DMS79 treated with DMSO at 0.1 percent for 48 hours (cell line): ENCODE results near the gene KLHL7.
"Not testable (repeated sequence)": the region's sequence is repeated elsewhere in the genome, so short reads cannot be mapped to it uniquely, and the experiment has no call there.

Source experiments
- DNase-seq: peaks from one replicate; lab custom pipeline; 2025; lab: John Stamatoyannopoulos, UW

Gene KLHL7

DNA sequence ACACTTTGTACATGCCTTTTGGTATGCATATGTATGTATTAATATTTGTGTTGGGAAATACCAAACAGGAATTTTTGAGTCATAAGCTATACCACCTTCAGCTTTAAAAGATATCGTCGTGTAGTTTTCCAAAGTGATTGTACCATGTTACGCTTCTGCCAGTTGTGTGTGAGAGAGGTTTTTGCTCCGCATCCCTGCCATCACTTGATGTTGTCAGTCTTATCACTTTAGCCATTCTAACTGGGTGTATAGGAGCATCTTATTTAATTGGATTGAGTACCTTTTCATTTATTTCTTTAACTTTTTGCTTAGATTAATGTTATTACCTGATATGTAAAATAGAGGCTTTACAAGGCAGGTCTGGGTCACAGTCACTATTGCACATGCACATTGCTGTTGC lies 3.4 kb downstream of the KLHL7 start:
- DNase-seq = no peak

DNA sequence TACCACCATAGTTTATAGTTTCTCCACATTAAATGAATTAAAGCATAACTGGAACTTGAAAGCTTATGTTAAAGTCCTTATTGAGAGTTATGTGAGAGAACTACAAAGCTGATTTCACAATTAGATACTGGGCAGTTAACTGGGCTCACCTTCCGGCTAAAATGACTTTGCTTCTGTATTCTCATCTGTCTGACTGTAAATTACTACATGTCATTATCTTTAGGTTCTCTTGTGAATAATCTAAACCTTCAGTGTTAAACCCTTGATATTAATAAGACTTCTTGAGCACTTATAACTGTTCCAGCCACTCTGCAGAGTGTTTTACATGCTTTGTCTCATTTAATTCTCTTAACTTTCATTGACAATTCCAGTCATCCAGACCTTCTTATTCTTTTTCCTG lies 3.9 kb downstream of the KLHL7 start:
- DNase-seq = no peak

DNA sequence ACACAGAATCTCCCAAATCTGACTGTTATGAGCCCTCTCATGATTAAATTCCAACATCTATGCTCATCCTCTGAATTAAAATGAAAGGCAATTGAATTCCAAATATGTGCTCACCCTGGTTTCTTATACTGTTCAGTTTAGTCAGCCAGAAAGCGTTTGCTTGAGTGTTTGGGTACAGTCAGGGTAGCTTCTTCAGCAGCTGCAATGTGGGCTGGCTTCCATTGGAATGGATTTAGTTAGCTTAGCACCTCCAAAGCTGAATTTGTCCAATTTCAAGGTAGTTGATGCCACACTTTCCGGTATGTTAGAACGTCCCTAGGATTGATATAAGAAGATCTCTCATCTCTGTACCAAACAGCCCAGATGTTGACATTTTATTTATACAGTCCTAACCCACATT lies 9.3 kb downstream of the KLHL7 start:
- DNase-seq = no peak

DNA sequence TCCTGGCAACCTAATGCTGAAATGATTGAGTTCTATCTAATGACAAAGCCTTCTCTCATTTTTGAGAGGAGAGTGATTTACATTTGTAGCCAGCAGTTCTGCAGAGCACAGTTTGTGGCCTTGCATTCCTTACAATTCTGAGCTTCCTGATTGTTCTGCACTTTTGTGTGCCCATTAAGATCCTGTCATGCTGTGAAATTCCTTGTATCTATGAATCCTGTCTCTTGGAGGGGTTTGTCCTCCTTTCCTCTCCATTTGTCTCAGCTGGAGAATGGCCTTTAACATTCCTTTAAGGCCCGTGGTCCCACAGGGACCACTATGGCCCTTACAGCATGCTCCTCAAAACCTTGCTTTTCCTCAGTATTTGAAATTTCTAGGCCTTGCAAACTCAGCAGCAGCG lies 10.4 kb downstream of the KLHL7 start:
- no peak for DNase-seq

DNA sequence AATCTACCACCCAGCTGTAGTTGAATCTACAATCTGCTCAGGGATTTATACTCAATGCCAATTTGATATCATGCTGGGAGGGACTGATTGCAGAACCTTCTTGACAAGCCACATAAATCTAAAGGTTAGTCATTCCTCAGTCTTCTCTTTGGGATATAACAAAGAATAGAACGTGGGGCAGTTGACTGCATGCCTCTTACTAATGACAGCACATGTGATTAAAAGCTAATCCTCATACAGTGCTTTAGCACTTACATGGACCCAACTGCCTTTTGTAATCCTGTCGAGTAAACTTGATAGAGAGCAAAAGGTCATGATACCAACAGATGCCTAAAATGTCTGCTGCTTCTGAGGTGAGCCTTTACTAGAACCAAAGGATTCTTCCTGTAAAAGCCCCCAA lies 12.3 kb downstream of the KLHL7 start:
- no peak for DNase-seq

DNA sequence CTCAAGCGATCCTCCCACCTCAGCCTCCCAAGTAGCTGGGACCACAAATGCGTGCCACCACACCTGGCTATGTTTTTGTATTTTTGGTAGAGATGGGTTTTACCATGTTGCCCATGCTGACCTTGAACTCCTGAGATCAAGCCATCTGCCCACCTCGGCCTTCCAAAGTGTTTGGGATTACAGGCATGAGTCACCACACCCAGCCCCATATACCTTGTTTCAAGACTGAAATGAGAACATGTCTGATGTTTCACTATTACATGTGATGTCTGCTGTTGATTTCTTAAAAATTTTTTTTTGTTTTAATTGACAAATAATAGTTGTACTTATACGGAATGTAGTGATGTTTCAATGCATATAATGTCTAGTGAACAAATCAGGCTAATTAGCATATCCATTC lies 14.5 kb downstream of the KLHL7 start:
- DNase-seq = no peak

DNA sequence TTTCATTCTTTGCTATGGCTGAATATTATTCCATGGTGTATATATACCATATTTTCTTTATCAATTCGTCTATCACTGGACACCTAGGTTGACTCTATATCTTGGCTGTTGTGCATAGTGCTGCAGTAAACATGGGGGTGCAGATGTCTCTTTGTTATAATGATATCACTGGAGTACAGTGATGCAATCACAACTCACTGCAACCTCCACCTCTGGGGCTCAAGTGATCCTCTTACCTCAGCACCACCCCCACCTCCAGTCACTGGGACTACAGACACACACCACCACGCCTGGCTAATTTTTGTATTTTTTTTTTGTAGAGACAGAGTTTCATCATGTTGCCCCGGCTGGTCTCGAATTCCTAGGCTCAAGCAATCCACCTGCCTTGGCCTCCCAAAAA lies 15.6 kb downstream of the KLHL7 start:
- no peak for DNase-seq

DNA sequence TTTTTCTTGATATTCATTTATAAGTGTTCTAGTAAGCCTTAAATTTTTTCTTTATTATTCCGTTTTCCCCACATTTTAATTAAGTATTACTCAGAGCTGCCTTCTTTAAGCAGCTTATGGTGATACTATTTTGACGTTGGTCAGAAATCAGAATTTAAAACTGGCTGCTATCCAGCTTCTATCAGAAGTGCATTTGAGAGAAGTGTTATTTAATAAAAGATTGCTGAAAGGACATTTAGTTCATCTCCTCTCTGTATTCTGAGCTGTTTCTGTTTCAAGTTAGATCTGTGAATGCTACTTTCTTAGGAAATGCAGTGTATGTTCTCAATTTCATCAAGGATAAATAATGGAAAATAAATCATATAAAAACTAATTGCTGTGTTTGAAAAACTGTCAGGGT lies 17.4 kb downstream of the KLHL7 start:
- DNase-seq = no peak

DNA sequence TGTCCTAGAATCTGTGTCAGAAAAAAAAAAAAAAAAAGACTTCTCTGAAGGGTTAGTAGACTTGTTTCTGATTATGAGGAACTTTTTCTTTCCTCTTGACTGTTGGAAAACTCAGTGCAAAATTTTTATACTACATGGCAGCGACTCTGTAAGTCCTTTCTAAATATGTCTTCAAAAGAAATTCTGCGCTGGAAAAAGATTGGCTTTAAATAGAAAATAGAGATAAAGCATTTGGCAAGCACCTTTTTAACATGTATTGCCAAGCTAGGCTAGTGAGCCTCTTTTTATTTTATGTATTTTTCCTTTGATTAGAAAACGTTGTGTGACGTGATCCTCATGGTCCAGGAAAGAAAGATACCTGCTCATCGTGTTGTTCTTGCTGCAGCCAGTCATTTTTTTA lies 17.9 kb downstream of the KLHL7 start:
- DNase-seq = no peak

DNA sequence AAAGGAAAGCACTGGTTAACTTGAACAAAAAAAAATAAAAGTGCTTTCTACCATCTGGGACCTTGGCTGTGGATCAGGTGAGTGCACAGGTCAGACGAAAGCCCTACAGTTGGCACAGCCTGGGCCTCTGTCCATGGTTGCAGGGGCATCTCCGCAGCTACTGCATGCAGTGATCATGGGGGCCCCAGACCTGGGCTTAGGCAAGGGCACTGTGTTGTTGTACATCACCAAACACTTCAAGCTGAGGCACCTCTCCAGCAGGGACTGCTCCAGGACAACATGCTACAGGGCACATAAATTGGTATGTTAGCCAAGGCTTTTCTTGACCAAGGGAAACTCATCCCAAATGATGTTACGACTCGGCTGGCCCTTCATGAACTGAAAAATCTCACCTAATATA lies 23.5 kb downstream of the KLHL7 start:
- no peak for DNase-seq

DNA sequence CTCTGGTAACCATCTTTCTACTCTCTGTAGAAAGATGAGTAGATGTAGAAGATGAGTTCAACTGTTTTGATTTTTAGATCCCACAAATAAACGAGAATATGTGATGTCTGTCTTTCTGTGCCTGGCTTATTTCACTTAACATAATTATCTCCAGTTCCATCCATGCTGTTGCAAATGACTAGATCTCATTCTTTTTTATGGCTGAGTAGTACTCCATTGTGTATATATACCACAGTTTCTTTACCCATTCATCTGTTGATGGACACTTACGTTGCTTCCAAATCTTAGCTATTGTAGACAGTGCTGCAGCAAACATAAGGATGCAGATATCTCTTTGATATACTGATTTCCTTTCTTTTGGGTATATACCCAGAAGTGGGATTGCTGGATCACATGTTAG lies 26.2 kb downstream of the KLHL7 start:
- DNase-seq = not testable (repeated sequence)

DNA sequence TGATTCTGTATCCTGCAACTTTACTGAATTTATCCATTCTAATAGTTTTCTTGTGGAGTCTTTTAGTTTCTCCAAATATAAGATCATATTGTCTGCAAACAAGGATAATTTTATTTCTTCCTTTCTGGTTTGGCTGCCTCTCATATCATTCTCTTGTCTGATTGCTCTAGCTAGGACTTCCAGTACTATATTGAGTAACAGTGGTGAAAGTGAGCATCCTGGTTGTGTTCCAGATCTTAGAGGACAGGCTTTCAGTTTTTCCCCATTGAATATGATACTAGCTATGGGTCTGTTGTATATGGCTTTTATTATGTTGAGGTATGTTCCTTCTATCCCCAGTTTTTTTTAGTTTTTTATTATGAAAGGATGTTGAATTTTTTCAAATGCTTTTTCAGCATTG lies 28.2 kb downstream of the KLHL7 start:
- no peak for DNase-seq

DNA sequence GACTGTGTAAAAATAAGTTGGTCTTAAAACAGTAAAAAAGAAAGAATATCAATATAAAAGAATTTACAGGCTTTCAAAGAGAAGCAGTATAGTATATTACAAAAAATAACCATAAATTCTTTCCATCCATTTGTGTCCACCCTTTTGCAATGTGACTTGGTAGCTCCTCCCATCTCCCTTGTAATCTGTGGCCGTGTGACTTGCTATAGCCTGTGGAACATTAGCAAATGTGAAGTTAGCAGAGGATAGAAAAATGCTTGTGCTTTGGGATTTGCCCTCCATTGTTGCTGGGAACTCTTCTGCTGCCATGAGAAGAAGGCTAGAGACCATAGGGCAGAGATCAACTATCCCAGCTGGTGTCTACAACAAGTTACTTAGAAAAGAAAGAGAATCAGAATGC lies 30.2 kb downstream of the KLHL7 start:
- DNase-seq = no peak

DNA sequence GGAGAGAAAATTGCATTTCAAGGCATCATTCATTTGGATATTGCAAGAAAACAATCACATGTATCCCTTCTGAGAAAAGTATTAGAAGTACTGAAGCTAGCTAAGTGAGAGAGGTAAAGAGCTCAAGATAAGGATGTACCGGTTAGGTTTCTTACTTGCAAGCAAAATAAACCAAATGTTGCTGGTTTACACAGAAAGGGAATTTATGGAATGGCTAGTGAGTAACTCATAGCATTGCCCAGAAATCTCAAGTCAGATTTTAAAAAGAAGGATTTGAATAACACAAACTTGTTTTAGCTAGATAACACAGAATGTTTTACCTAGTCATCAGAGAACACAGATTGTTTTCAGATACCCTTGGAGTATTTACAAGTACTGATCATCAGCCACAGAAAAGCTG lies 30.6 kb downstream of the KLHL7 start:
- no peak for DNase-seq

DNA sequence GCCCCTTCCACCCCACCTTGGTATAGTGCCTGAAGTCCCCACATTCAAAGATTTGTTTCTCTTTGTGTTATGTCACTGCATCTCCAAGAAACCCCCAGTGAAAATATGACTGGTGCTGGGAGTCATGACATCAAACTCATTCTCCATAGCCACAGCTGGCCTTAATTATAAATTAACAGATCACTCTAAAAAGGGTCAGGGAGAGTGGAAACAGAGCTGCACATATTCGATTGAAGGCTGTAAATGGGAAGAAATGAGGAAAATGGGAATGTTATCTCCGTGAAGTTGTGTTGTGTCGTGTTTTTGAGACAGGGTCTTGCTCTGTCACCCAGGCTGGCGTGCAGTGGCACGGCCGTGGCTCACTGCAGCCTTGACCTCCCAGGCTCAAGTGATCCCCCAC lies 52.1 kb downstream of the KLHL7 start:
- no peak for DNase-seq

DNA sequence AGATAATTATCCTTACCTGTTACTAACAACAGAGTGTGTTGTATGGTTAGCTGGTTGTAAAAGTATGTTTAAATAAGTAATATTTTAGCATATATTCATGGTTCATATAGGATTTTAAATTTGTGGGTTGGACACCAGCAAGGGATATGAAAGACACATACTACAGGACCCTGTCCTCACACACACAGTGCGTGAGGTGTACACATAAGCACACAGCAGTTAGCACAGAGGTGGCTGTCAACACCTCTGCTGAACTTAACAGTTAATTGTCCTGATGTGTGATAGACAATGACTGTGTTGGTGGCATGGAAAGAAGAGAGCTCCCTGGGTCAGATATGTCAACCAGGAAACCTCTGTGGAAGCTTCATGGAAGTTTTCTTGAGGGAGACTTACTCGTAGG lies 53.0 kb downstream of the KLHL7 start:
- DNase-seq = no peak

DNA sequence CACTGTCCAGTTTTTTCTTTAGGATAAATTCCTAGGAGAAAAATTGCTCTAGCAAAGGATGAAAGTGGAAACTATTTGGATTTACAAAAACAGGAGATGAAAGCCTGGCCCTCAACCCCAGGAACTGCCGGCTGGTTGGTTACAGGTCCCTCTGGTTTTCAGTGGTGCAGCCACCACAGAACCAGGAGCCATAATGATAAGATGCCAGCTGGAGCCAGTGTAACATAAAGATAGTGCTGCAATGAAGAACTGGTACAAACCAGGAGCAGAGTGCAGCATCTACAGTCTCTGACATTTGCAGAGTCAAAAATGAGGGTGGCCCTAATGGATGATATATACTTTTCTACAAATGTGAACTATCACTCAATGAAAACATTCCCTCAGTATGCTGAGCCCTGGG lies 55.9 kb downstream of the KLHL7 start:
- DNase-seq = no peak

DNA sequence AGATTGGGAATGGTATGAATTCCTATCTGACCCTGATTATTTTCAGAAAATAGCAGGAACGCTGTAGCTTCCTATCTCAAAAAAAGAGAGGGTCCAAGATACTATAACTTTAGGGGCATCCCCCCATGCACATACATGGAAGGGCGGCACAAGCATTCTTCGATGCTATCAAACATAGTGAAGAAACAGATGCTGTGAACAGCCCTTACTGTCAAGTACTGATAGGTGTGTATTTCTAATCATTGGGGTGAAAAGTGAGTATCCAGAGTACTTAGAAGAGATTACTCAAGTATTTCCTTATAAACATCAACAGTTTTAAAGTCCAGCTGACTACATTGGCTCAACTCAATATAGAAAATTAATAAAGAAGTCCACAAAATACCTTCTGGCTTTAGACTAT lies 59.3 kb downstream of the KLHL7 start:
- no peak for DNase-seq

DNA sequence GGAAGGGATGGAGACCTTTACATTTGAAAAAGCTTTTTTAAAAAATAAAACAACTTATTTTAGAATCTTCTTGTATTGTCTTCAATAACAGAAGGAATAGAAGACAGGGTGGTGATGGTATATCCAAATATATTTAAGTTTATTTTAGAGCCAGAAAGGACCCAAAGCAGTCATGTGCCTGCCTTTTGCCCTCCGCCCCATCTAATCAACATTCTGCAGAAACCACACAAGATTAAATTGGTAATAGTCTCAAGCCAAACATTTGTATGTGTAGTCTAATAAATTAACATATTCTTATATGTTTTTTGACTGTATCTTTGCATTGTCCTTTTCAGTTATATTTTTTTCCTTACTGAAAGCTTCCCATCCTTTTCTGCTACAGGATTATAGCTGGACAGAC lies 59.7 kb downstream of the KLHL7 start:
- no peak for DNase-seq

DNA sequence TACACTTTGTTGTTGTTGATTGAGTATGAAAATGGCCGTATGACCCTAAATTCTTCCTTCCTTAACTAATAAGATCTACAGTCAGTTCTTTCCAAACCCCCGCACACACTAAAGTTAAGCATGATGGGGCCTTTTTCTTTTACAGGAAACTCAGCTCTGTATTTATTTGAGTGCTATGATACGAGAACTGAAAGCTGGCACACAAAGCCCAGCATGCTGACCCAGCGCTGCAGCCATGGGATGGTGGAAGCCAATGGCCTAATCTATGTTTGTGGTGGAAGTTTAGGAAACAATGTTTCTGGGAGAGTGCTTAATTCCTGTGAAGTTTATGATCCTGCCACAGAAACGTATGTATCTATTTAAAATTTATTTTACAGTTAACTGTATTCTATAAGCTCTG lies 62.1 kb downstream of the KLHL7 start:
- DNase-seq = no peak

DNA sequence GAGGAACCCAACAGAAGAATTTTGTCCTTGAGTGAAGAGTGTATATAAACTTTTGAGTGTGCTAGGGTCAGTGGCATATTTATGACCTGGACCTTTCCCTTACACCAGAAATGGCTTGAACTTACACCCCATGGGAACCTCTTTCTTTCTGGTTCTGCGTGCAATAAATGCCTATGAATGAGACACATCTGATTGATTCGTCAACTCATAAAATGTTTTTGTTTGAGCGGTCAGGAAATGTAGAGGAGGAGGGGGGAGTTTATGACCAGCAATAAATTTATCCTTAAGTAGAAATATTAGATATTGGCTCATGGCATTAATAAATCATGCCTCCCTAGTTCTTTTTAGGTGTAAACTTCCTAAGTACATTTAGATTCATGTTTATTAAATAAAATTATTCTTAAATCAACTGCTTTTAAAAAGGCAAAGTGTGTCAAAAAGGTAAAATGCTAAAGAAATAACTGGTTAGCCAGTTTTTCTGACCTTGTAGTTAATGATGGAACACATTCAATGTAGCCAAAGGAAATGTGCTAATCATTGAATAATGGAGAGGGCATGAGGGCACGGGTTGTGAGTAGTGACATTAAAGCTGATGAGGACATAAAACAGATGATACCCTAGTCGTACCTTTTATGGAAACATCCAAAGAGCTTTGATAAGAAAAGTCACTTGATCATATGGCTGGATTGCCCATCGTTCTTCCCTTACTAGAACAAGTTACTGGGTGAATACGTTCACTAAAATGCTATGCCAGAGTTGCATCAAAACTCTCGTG lies 62.7 kb downstream of the KLHL7 start:
- DNase-seq = no peak

DNA sequence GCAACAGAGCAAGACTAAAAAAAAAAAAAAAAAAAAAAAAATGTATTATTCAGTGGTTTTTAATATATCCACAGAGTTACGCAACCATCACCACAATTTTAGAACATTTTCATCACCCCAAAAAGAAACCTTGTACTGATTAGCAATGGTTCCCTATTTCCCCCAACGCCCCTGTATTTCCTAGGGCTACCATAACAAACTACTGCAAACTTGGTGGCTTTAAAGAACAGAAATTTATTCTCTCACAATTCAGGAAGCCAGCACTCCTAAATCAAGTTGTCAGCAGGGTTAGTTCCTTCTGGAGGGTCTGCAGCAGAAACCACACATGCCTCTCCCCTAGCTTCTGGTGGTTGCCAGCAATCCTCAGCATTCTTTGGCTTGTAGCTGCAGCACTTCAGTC lies 70.4 kb downstream of the KLHL7 start:
- DNase-seq = no peak

DNA sequence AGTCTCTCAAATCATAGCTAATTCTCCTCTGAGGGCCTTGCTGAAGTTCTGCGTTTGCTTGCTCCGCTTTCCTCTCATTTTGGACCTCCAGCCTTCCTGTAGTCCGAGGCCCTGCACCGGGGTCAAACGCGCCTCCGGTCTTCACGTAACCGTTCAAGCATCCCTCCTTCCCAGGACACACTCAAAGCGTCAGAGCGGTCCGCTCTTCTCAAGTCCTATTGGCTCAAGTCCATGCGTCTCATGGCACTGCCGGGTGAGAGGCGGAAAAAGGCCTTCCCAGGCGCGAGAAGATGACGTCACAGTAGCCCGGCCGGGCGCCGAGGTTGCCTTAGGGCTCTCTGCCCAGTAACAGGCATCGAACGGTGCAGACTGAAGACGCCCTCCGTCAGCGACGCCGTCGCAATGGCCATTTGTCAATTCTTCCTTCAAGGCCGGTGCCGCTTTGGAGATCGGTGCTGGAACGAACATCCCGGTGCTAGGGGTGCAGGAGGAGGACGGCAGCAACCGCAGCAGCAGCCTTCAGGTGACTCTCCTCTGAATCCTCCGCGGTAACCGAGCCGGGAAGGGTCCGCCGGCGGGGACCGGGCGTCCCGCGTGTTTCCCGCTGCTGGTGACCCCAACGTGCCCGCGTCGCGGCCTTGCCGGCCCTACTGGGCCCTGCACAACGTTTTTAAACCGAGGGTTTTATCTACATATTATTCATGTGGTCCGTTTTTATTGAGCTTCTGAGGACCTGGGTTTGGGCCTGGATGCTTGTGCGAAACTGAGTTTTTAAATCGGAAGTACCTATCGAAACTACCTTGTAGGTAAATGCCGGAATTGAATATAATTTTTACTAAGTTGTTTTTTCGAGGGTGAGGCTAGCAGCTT lies 76.3 kb downstream of the KLHL7 start, which contains the start of gene NUP42:
Gene NUP42 (plus strand): TSS at position 365 of the 870 bp plus-strand sequence. CDS start 38 bp downstream, at position 403.
- DNase-seq = peak; percentile 97
